ENCODE results near the gene TSPAN18.

GRCh38 chr11:44936525-44936924 is 209.8 kb downstream of the TSPAN18 start:
- peak; percentile 77 for TF ChIP-seq CTCF (tag by site-specific recombination; IDR thresholded peaks at IDR 0.05)
- no peak for TF ChIP-seq ZNF610 (tag by site-specific recombination; IDR thresholded peaks at IDR 0.05; ENCODE audit: borderline replicate concordance)
- TF ChIP-seq ZNF211 (tag by site-specific recombination; IDR thresholded peaks at IDR 0.05; ENCODE audit: low read depth) = no peak
